Measurements from ENCODE around the gene AK1.

AK1 gene

DNA sequence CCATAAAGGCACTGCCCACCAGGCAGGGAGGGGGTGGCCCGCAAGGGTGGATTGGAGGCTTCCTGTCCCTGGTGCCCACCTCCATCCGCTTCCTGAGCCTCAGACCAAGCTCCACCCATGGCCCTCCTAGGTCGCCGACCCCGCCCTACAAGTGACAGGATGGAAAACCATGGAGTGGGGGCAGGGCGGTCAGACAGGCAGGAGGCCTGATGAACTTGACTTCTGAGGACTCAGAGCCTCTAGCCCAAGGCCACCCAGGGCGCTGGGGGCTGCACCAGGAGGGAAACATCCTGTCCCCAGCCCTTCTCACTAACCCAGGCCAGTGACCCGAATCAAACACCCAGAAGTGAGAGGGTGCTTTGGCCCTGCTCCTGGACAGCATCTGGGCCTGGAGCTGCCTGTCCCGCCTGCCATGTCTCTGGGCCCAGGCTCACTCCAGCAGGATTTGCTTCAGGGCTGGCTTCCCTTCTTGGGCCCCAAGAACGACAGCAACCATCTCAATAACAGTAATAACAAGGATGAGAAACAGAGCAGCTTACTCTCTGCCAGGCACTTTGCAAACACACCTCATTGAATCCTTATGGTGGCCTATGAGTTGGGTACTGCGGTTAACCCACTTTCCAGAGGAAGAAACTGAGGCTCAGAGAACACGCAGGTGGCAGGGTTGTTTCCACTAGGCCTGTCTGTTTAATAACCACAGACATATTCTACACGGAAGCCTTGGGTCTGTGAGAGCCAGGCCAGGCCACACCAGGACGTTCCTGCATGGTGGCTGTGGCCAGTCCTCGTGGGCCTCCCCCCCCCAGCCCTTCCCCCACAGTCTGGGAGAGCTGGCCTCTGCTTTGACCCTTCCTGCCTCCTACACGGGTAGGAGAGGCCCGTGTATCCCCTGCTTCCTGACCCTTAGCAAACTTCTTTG is 26.3 kb upstream of the AK1 start:
- H3K4me3 ChIP-seq (ENCODE audit: low read length): no peak overlapping the region
- no peak overlapping the region for H3K9ac ChIP-seq (ENCODE audit: low read length)
- no peak for DNase-seq
- no peaks in the 10 kb centered on the region for H3K9me2 ChIP-seq (replicated peaks; ENCODE audit: insufficient read depth, low read length)
- no peaks in the 10 kb centered on the region for H4K20me1 ChIP-seq (ENCODE audit: insufficient read depth, low read length)
- H3K27me3 ChIP-seq (replicated peaks; ENCODE audit: insufficient read depth, low read length): no peaks in the 10 kb centered on the region
- H3K27ac ChIP-seq (ENCODE audit: low read length): no peak overlapping the region
- TF ChIP-seq, protein P1, sequence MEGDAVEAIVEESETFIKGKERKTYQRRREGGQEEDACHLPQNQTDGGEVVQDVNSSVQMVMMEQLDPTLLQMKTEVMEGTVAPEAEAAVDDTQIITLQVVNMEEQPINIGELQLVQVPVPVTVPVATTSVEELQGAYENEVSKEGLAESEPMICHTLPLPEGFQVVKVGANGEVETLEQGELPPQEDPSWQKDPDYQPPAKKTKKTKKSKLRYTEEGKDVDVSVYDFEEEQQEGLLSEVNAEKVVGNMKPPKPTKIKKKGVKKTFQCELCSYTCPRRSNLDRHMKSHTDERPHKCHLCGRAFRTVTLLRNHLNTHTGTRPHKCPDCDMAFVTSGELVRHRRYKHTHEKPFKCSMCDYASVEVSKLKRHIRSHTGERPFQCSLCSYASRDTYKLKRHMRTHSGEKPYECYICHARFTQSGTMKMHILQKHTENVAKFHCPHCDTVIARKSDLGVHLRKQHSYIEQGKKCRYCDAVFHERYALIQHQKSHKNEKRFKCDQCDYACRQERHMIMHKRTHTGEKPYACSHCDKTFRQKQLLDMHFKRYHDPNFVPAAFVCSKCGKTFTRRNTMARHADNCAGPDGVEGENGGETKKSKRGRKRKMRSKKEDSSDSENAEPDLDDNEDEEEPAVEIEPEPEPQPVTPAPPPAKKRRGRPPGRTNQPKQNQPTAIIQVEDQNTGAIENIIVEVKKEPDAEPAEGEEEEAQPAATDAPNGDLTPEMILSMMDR (IDR thresholded peaks at IDR 0.05; ENCODE audit: low read length): no peak
- TF ChIP-seq EZH2 (optimal IDR thresholded peaks at IDR 0.05; ENCODE audit: low read depth, low read length) (no peak), EZH2phosphoT487 (IDR thresholded peaks at IDR 0.05; ENCODE audit: low read length) (no peak)
- H3F3A ChIP-seq (ENCODE audit: insufficient read depth, low read length): no peaks in the 10 kb centered on the region
- 0 out of 2 replicates have a peak, but pooled peaks cover 6% of the 10 kb centered on the region for H3K79me2 ChIP-seq (ENCODE audit: low read length)
- H3K4me2 ChIP-seq (ENCODE audit: low read depth, low read length): no peak overlapping the region
- H3K4me1 ChIP-seq (ENCODE audit: low read length): no peaks in the 10 kb centered on the region; the same call in 1 of the 2 replicates
- peaks cover 7% of the 10 kb centered on the region; the same call in 1 of the 2 replicates for H3K36me3 ChIP-seq (replicated peaks; ENCODE audit: insufficient read depth, low read length)
- no peak overlapping the region for H2AFZ ChIP-seq (ENCODE audit: low read length)
- H3K9me3 ChIP-seq (replicated peaks; ENCODE audit: insufficient read depth, low read length): no peaks in the 10 kb centered on the region

- Histone ChIP-seq H3K4me1 (ENCODE audit: low read length) (no peaks in the 10 kb centered on the region; the same call in 1 of the 2 replicates), H3K4me3 (ENCODE audit: low read length) (peak within 1 kb of the TSS; percentile 82), H3F3A (ENCODE audit: insufficient read depth, low read length) (0 out of 2 replicates have a peak, but pooled peaks cover 4% of the 10 kb centered on the region), H3K9ac (ENCODE audit: low read length) (peak within 1 kb of the TSS; percentile 82), H4K20me1 (ENCODE audit: insufficient read depth, low read length) (no peaks in the 10 kb centered on the region), H3K27ac (ENCODE audit: low read length) (no peak within 1 kb of the TSS), H3K4me2 (ENCODE audit: low read depth, low read length) (peak within 1 kb of the TSS; percentile 92), H3K36me3 (replicated peaks; ENCODE audit: insufficient read depth, low read length) (no peaks in the 10 kb centered on the region), H3K27me3 (replicated peaks; ENCODE audit: insufficient read depth, low read length) (no peaks in the 10 kb centered on the region), H3K9me2 (replicated peaks; ENCODE audit: insufficient read depth, low read length) (no peaks in the 10 kb centered on the region), H2AFZ (ENCODE audit: low read length) (peak within 1 kb of the TSS; percentile 71), H3K79me2 (ENCODE audit: low read length) (no peaks in the 10 kb centered on the region), H3K9me3 (replicated peaks; ENCODE audit: insufficient read depth, low read length) (no peaks in the 10 kb centered on the region)
- peak; percentile 72 for DNase-seq
- TF ChIP-seq, protein P1 (IDR thresholded peaks at IDR 0.05; ENCODE audit: low read length): no peak
- no peak for TF ChIP-seq EZH2 (optimal IDR thresholded peaks at IDR 0.05; ENCODE audit: low read depth, low read length)
- no peak for TF ChIP-seq EZH2phosphoT487 (IDR thresholded peaks at IDR 0.05; ENCODE audit: low read length)
These were observed 21.9 kb upstream of the AK1 start, which contains the start of gene ST6GALNAC6 for GRCh38 chr9:127899128-127899943. Gene ST6GALNAC6 (minus strand): TSS chr9:127899603. CDS start chr9:127897981, 1,622 bp downstream.

- no peaks in the 10 kb centered on the region; the same call in 1 of the 2 replicates for H3K4me1 ChIP-seq (ENCODE audit: low read length)
- H3K9ac ChIP-seq (ENCODE audit: low read length): peak overlapping the region; percentile 82
- no peaks in the 10 kb centered on the region for H3K9me2 ChIP-seq (replicated peaks; ENCODE audit: insufficient read depth, low read length)
- no peaks in the 10 kb centered on the region for H4K20me1 ChIP-seq (ENCODE audit: insufficient read depth, low read length)
- no peaks in the 10 kb centered on the region for H3K27me3 ChIP-seq (replicated peaks; ENCODE audit: insufficient read depth, low read length)
- peak overlapping the region; percentile 92 for H3K4me2 ChIP-seq (ENCODE audit: low read depth, low read length)
- no peaks in the 10 kb centered on the region for H3K9me3 ChIP-seq (replicated peaks; ENCODE audit: insufficient read depth, low read length)
- TF ChIP-seq EZH2 (optimal IDR thresholded peaks at IDR 0.05; ENCODE audit: low read depth, low read length) (no peak), EZH2phosphoT487 (IDR thresholded peaks at IDR 0.05; ENCODE audit: low read length) (no peak)
- TF ChIP-seq, protein P1 (IDR thresholded peaks at IDR 0.05; ENCODE audit: low read length): no peak
- 0 out of 2 replicates have a peak, but pooled peaks cover 4% of the 10 kb centered on the region for H3F3A ChIP-seq (ENCODE audit: insufficient read depth, low read length)
- no peaks in the 10 kb centered on the region for H3K79me2 ChIP-seq (ENCODE audit: low read length)
- no peak for DNase-seq
- H3K36me3 ChIP-seq (replicated peaks; ENCODE audit: insufficient read depth, low read length): no peaks in the 10 kb centered on the region
- H2AFZ ChIP-seq (ENCODE audit: low read length): peak overlapping the region; percentile 71
- peak overlapping the region; percentile 82 for H3K4me3 ChIP-seq (ENCODE audit: low read length)
- no peak overlapping the region for H3K27ac ChIP-seq (ENCODE audit: low read length)
These were observed 21.1 kb upstream of the AK1 start for GRCh38 chr9:127898433-127899127.
